GM18858 (cell line): ENCODE results near the gene ZFAND3.
"Not testable (repeated sequence)": the region's sequence is repeated elsewhere in the genome, so short reads cannot be mapped to it uniquely, and the experiment has no call there.

Experiments
- ATAC-seq: cut with Tn5 transposase; IDR thresholded peaks from one replicate; pipeline ENCODE4 v1.9.1; 2021; ENCODE audit not compliant: unreplicated experiment

ZFAND3 gene

GRCh38 chr6:38034274-38034914 lies 214.9 kb downstream of the ZFAND3 start:
- no peak for ATAC-seq

- no peak for ATAC-seq
Measured at GRCh38 chr6:38035478-38035877, 216.0 kb downstream of the ZFAND3 start.

GRCh38 chr6:38039502-38039901 lies 220.0 kb downstream of the ZFAND3 start:
- ATAC-seq: no peak

- ATAC-seq: no peak
Measured at GRCh38 chr6:38040254-38040653, 220.7 kb downstream of the ZFAND3 start.

- ATAC-seq: no peak
Measured at GRCh38 chr6:38043259-38043753, 223.8 kb downstream of the ZFAND3 start.

GRCh38 chr6:38045701-38046305 lies 226.3 kb downstream of the ZFAND3 start:
- ATAC-seq: no peak

GRCh38 chr6:38047562-38047961 lies 228.0 kb downstream of the ZFAND3 start:
- ATAC-seq: no peak

GRCh38 chr6:38049861-38050397 lies 230.4 kb downstream of the ZFAND3 start:
- not testable (repeated sequence) for ATAC-seq

GRCh38 chr6:38051819-38052434 lies 232.4 kb downstream of the ZFAND3 start:
- ATAC-seq: no peak

- no peak for ATAC-seq
Measured at GRCh38 chr6:38054527-38055202, 235.1 kb downstream of the ZFAND3 start.

- ATAC-seq: no peak
Measured at GRCh38 chr6:38055203-38055589, 235.7 kb downstream of the ZFAND3 start.

GRCh38 chr6:38056361-38056760 lies 236.8 kb downstream of the ZFAND3 start:
- ATAC-seq: no peak

- ATAC-seq: peak; percentile 66
Measured at GRCh38 chr6:38057994-38058393, 238.5 kb downstream of the ZFAND3 start.

- no peak for ATAC-seq
Measured at GRCh38 chr6:38062066-38062465, 242.5 kb downstream of the ZFAND3 start.

GRCh38 chr6:38063973-38064372 lies 244.4 kb downstream of the ZFAND3 start:
- no peak for ATAC-seq

GRCh38 chr6:38064431-38064830 lies 244.9 kb downstream of the ZFAND3 start:
- no peak for ATAC-seq

GRCh38 chr6:38065734-38066305 lies 246.3 kb downstream of the ZFAND3 start:
- ATAC-seq: no peak

GRCh38 chr6:38067263-38067980 lies 247.9 kb downstream of the ZFAND3 start:
- ATAC-seq: no peak

GRCh38 chr6:38068854-38069590 lies 249.5 kb downstream of the ZFAND3 start:
- ATAC-seq: no peak
